Measurements from ENCODE around the gene GRIN2A.

The GRIN2A gene

DNA sequence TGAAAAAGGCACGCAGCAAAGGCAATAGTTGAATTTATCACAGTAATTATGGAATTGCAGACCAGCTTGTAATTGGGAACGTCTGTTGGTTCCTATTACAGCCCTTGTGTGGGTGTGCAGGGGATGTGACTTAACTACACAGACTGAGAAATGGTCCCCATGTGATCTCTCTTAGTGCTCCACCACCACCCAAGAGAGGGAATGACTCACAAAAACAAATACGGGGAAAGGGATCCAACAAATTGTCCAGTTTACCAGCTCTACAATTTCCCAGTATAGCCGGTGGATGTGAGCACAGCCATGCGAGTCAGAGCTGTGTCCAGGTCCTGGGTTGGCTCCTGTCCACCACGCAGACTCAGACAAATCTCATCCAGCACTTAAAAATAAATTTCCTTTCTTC, 337.9 kb downstream of the GRIN2A start:
- WGBS (ENCODE audit: extremely low coverage, insufficient coverage, low lambda C conversion rate) = no CpG with 5 or more reads among the region's 6 CpGs
- Histone ChIP-seq H2BK5ac (ENCODE audit: low read length) (no peak overlapping the region), H3K4me3 (ENCODE audit: low read length) (no peak overlapping the region), H3K4me2 (ENCODE audit: low read length) (no peak overlapping the region), H3K27ac (ENCODE audit: low read depth, low read length) (no peak overlapping the region), H4K8ac (ENCODE audit: low read depth, low read length) (no peak overlapping the region), H3K79me1 (ENCODE audit: low read length) (no peaks in the 10 kb centered on the region), H2BK120ac (ENCODE audit: low read depth, low read length) (no peak overlapping the region), H3K4ac (ENCODE audit: low read depth, low read length) (no peak overlapping the region), H3K36me3 (ENCODE audit: control insufficient read depth, insufficient read depth, low read length) (no peaks in the 10 kb centered on the region), H3K9ac (ENCODE audit: low read length) (no peak overlapping the region), H3K79me2 (ENCODE audit: control insufficient read depth, insufficient read depth, low read length) (no peaks in the 10 kb centered on the region), H3K27me3 (ENCODE audit: insufficient read depth, low read length, poor library complexity) (no peaks in the 10 kb centered on the region), H2BK15ac (replicated peaks; ENCODE audit: low read depth) (no peak overlapping the region), H2AK5ac (ENCODE audit: low read length) (no peak overlapping the region), H3K4me1 (ENCODE audit: control insufficient read depth, low read depth, low read length) (peaks cover 3% of the 10 kb centered on the region), H3K56ac (ENCODE audit: low read length) (no peak overlapping the region), H3K23ac (ENCODE audit: low read length) (no peak overlapping the region), H4K5ac (ENCODE audit: low read length) (no peak overlapping the region), H3K18ac (ENCODE audit: low read length) (no peak overlapping the region)
- no peak for DNase-seq

DNA sequence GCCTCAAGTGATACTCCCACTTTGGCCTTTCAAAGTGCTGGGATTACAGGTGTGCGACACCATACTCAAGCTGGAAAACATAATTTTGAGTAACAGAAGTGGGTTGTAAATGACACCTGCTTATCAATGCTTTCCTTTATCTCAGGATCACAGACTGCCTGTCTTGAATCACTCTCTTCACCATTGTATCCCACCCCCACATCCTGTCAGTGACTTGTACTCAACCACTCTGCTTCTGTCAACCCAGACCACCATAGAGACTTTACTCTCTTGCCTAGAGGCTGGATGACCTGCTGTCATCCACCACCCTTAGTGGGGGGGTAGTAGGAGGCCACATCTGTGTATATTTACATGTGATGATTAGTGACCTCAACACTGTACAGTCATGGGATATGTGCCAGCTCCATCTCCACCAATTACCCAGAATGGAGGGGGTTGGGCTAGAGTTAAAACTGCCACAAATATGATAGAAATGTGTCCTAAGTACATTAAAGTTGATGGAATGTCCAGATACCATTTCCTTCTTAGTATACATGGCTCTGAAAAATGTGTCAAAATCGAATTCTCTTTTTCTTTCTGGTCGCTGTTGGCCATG, 338.7 kb downstream of the GRIN2A start:
- H3K4me1 ChIP-seq (ENCODE audit: control insufficient read depth, low read depth, low read length) = peaks cover 3% of the 10 kb centered on the region
- H3K27me3 ChIP-seq (ENCODE audit: insufficient read depth, low read length, poor library complexity) = no peaks in the 10 kb centered on the region
- H3K18ac ChIP-seq (ENCODE audit: low read length) = no peak overlapping the region
- H3K27ac ChIP-seq (ENCODE audit: low read depth, low read length) = no peak overlapping the region
- WGBS (ENCODE audit: extremely low coverage, insufficient coverage, low lambda C conversion rate) = no CpG with 5 or more reads among the region's 3 CpGs
- H3K36me3 ChIP-seq (ENCODE audit: control insufficient read depth, insufficient read depth, low read length) = no peaks in the 10 kb centered on the region
- H3K9ac ChIP-seq (ENCODE audit: low read length) = no peak overlapping the region
- no peak overlapping the region for H3K4ac ChIP-seq (ENCODE audit: low read depth, low read length)
- H4K8ac ChIP-seq (ENCODE audit: low read depth, low read length) = no peak overlapping the region
- H3K56ac ChIP-seq (ENCODE audit: low read length) = no peak overlapping the region
- H3K23ac ChIP-seq (ENCODE audit: low read length) = no peak overlapping the region
- H2BK120ac ChIP-seq (ENCODE audit: low read depth, low read length) = no peak overlapping the region
- no peaks in the 10 kb centered on the region for H3K79me2 ChIP-seq (ENCODE audit: control insufficient read depth, insufficient read depth, low read length)
- no peak for DNase-seq
- H3K79me1 ChIP-seq (ENCODE audit: low read length) = no peaks in the 10 kb centered on the region
- H3K4me3 ChIP-seq (ENCODE audit: low read length) = no peak overlapping the region
- no peak overlapping the region for H2BK5ac ChIP-seq (ENCODE audit: low read length)
- H4K5ac ChIP-seq (ENCODE audit: low read length) = no peak overlapping the region
- no peak overlapping the region for H3K4me2 ChIP-seq (ENCODE audit: low read length)
- H2BK15ac ChIP-seq (replicated peaks; ENCODE audit: low read depth) = no peak overlapping the region
- no peak overlapping the region for H2AK5ac ChIP-seq (ENCODE audit: low read length)

- Histone ChIP-seq H3K4me2 (ENCODE audit: low read length) (no peak overlapping the region), H3K79me2 (ENCODE audit: control insufficient read depth, insufficient read depth, low read length) (no peaks in the 10 kb centered on the region)
- no CpG with 5 or more reads among the region's 4 CpGs for WGBS (ENCODE audit: extremely low coverage, insufficient coverage, low lambda C conversion rate)
Observed at GRCh38 chr16:9840761-9841665, 341.2 kb downstream of the GRIN2A start.

DNA sequence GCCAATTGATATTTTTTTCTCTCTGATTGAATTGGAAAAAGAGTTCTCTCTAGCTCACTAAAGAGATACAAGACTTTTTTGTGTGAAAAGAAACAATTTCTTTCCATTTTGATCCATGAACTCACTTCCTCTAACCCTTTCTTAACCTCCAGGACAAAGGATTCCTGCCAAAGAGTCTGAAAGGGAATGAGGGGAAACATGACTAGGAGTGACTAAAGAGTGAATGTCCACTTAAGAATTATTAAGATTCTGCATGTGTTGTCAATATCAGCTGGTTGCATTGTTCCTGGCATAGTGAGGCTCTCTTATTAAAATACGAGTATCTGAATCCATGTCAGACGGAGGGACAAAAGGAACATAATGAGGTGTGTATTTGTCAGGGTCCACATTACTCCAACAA, 344.7 kb downstream of the GRIN2A start:
- no peak overlapping the region for H2BK120ac ChIP-seq (ENCODE audit: low read depth, low read length)
- no peak overlapping the region for H3K56ac ChIP-seq (ENCODE audit: low read length)
- H3K27ac ChIP-seq (ENCODE audit: low read depth, low read length) = no peak overlapping the region
- H3K4ac ChIP-seq (ENCODE audit: low read depth, low read length) = no peak overlapping the region
- H3K79me1 ChIP-seq (ENCODE audit: low read length) = no peaks in the 10 kb centered on the region
- no peak overlapping the region for H2BK5ac ChIP-seq (ENCODE audit: low read length)
- peaks cover 3% of the 10 kb centered on the region for H3K4me1 ChIP-seq (ENCODE audit: control insufficient read depth, low read depth, low read length)
- H3K27me3 ChIP-seq (ENCODE audit: insufficient read depth, low read length, poor library complexity) = no peaks in the 10 kb centered on the region
- H3K23ac ChIP-seq (ENCODE audit: low read length) = no peak overlapping the region
- no peak overlapping the region for H4K5ac ChIP-seq (ENCODE audit: low read length)
- no peak for DNase-seq
- no peak overlapping the region for H3K4me3 ChIP-seq (ENCODE audit: low read length)
- H3K9ac ChIP-seq (ENCODE audit: low read length) = no peak overlapping the region
- no peak overlapping the region for H3K4me2 ChIP-seq (ENCODE audit: low read length)
- no peak overlapping the region for H4K8ac ChIP-seq (ENCODE audit: low read depth, low read length)
- no peaks in the 10 kb centered on the region for H3K36me3 ChIP-seq (ENCODE audit: control insufficient read depth, insufficient read depth, low read length)
- H2BK15ac ChIP-seq (replicated peaks; ENCODE audit: low read depth) = no peak overlapping the region
- no peak overlapping the region for H3K18ac ChIP-seq (ENCODE audit: low read length)
- H2AK5ac ChIP-seq (ENCODE audit: low read length) = no peak overlapping the region
- no peaks in the 10 kb centered on the region for H3K79me2 ChIP-seq (ENCODE audit: control insufficient read depth, insufficient read depth, low read length)
- WGBS (ENCODE audit: extremely low coverage, insufficient coverage, low lambda C conversion rate) = no CpG with 5 or more reads among the region's 2 CpGs

More at GRCh38 chr16:9840761-9841665, 341.2 kb downstream of the GRIN2A start:
- no peak overlapping the region for H3K9ac ChIP-seq (ENCODE audit: low read length)
- H3K18ac ChIP-seq (ENCODE audit: low read length) = no peak overlapping the region
- peaks cover 3% of the 10 kb centered on the region for H3K4me1 ChIP-seq (ENCODE audit: control insufficient read depth, low read depth, low read length)
- no peak overlapping the region for H3K56ac ChIP-seq (ENCODE audit: low read length)
- H3K36me3 ChIP-seq (ENCODE audit: control insufficient read depth, insufficient read depth, low read length) = no peaks in the 10 kb centered on the region
- H3K23ac ChIP-seq (ENCODE audit: low read length) = no peak overlapping the region
- no peak overlapping the region for H2AK5ac ChIP-seq (ENCODE audit: low read length)
- no peak overlapping the region for H3K4ac ChIP-seq (ENCODE audit: low read depth, low read length)
- no peak overlapping the region for H3K4me3 ChIP-seq (ENCODE audit: low read length)
- no peak overlapping the region for H4K5ac ChIP-seq (ENCODE audit: low read length)
- peak; percentile 87 for DNase-seq
- H4K8ac ChIP-seq (ENCODE audit: low read depth, low read length) = no peak overlapping the region
- H3K79me1 ChIP-seq (ENCODE audit: low read length) = no peaks in the 10 kb centered on the region
- H3K27ac ChIP-seq (ENCODE audit: low read depth, low read length) = no peak overlapping the region
- H3K27me3 ChIP-seq (ENCODE audit: insufficient read depth, low read length, poor library complexity) = no peaks in the 10 kb centered on the region
- no peak overlapping the region for H2BK5ac ChIP-seq (ENCODE audit: low read length)
- H2BK120ac ChIP-seq (ENCODE audit: low read depth, low read length) = no peak overlapping the region
- no peak overlapping the region for H2BK15ac ChIP-seq (replicated peaks; ENCODE audit: low read depth)

DNA sequence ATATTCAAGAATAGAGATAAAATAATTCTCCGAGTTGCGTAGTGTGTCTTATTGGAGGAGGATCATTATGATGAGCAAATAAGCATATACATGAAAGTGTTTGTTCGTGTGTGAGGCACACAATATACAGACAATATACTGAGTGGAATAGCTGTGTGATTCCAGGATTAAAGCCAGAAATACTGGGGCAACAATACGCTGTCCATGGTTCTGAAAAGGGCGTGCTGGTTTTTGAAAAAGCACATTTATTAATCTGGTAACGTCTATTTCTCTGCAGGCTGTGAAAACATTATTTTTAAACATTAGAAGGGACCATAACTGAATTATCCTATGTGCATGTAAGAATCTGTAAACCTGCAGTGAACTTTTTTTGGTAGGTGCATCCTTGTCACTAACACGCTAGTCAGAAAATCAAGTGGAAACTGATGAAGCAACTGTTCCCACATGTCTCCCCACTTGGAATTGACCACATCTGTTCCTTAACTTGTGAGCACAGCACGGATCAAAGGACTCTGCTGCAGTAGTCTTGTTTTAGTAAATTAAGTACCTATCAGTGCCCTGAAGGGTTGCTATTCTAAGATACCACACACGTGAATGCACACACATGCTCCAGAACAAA, 346.0 kb downstream of the GRIN2A start:
- no peak overlapping the region for H3K27ac ChIP-seq (ENCODE audit: low read depth, low read length)
- no peak overlapping the region for H2BK5ac ChIP-seq (ENCODE audit: low read length)
- no peak overlapping the region for H2AK5ac ChIP-seq (ENCODE audit: low read length)
- H2BK15ac ChIP-seq (replicated peaks; ENCODE audit: low read depth) = no peak overlapping the region
- no peak overlapping the region for H3K9ac ChIP-seq (ENCODE audit: low read length)
- no peak overlapping the region for H3K23ac ChIP-seq (ENCODE audit: low read length)
- 100% methylated on average over 2 of the region's 9 CpGs for WGBS (ENCODE audit: extremely low coverage, insufficient coverage, low lambda C conversion rate)
- H3K27me3 ChIP-seq (ENCODE audit: insufficient read depth, low read length, poor library complexity) = no peaks in the 10 kb centered on the region
- no peaks in the 10 kb centered on the region for H3K79me1 ChIP-seq (ENCODE audit: low read length)
- H3K4ac ChIP-seq (ENCODE audit: low read depth, low read length) = no peak overlapping the region
- no peak overlapping the region for H3K4me3 ChIP-seq (ENCODE audit: low read length)
- no peak overlapping the region for H3K4me2 ChIP-seq (ENCODE audit: low read length)
- H3K79me2 ChIP-seq (ENCODE audit: control insufficient read depth, insufficient read depth, low read length) = no peaks in the 10 kb centered on the region
- H3K4me1 ChIP-seq (ENCODE audit: control insufficient read depth, low read depth, low read length) = peaks cover 3% of the 10 kb centered on the region
- H4K8ac ChIP-seq (ENCODE audit: low read depth, low read length) = no peak overlapping the region
- H2BK120ac ChIP-seq (ENCODE audit: low read depth, low read length) = no peak overlapping the region
- no peak overlapping the region for H3K56ac ChIP-seq (ENCODE audit: low read length)
- no peak overlapping the region for H4K5ac ChIP-seq (ENCODE audit: low read length)
- no peak for DNase-seq
- H3K36me3 ChIP-seq (ENCODE audit: control insufficient read depth, insufficient read depth, low read length) = no peaks in the 10 kb centered on the region
- no peak overlapping the region for H3K18ac ChIP-seq (ENCODE audit: low read length)
